HG03521 (cell line): Measurements from ENCODE around the gene HAPLN1.

Experiments used
- ATAC-seq: cut with Tn5 transposase; IDR thresholded peaks from one replicate; pipeline ENCODE4 v1.9.1; 2021; ENCODE audit warnings: mild to moderate bottlenecking, moderate library complexity; ENCODE audit not compliant: unreplicated experiment

HAPLN1 gene

DNA sequence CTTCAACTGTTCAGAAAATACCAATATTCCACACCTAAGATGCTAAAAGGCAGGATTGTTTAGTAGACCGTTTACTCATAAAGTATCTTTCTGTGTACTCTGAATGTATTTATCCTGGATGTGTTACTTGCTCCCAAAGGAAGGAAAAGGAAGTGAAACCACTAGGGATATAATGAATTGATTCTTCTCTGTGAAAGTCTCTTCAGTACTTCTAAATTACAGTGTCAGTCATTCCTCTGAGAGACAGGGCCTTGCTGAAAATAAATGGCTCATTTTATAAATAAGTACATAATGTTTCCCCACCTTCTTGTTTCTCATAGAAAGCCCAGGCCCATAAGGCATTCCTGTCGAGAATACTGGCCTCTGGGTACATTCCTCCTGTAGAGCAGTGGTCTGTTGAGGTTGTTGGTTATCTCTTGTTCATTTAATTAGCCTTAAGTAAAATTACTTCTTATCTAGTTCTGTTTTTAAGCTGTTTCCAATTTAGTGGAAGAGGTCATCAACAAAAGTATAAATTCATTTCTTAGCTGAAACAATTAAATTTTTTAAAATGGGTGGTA lies 1.6 kb downstream of the HAPLN1 start:
- ATAC-seq: no peak

DNA sequence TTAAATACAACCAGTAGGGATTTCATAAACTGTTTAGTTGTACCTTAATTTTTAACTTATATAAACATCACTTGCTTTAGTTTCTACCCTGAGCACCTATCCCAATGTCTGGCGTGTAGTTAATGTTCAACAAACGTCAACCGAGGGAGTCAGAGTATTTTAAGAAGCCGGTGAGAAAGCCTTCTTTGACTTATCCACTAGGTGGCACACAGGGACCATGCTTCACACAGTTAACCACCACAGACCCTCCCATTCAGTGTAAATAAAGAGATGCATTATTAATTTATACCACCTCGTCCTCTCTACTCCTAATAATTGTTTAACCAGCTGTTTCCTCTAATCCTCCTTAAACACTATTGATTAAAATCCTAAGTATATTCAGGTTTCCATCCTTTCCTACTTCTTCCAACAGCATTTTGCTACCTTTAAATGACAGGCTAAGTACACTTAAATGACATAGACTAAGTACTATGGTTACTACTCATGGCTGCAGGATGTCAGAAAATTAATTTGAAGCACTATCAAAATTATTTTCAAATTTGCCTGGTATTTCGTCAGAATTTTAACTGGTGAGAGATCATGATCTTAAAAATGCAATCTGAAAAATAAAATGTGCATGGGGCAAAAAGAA lies 2.3 kb downstream of the HAPLN1 start:
- peak; percentile 72 for ATAC-seq

DNA sequence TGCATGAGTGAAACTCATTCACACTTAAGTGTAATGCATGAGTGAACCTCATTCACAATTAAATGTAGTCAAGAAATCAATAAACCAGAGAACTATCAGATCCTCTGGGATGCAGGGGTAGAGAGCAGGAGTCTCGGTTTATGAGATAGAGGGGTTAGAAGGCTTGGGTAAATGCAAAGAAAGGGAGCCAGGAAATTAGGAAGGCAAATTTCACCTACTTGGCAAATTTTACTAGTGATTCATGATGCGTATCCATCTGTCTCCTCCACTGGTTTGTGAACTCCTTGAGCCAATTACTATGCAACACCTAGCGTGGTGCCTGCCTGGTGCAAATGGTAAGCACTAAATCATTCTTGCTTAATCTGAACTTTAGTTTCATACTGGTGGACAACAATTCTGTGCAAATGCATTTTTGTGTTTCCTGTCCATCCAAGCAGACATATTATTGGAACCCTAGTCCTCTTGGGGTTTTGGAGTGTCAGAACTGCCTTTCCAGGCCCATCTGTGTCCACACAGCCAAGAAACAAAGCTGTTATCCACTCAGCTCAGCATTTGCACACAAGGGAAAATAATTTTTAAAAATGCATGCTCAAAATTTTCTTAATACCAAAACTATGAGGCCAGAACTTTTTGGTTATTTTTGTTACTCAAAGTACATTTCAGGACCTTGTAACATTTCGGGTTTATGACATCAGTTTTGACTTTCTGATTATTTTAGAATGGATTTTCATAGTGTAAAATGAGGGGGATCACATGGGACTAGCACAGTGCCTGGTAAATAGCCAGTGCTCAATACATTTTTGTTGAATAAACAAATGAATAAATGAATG lies 5.2 kb downstream of the HAPLN1 start:
- ATAC-seq: no peak

DNA sequence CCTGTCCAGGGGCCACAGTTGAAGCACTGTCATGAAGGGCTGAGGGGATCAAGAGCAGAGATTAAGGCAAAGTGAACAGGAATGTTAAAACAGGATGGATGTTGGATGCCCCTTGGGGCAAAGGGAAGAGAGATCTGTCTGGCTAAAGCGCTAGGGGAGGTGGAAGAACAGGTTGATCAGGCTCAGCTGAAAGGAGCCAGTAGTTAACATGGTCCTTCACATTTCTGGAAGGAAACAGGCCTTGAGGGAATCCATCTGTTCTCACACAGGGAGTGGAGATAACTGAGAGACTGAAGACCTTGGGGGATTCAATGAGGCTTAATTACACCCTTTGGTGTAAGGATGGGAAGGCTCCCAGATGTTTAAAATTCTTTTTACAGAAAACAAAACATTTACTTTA lies 5.8 kb downstream of the HAPLN1 start:
- ATAC-seq: no peak

DNA sequence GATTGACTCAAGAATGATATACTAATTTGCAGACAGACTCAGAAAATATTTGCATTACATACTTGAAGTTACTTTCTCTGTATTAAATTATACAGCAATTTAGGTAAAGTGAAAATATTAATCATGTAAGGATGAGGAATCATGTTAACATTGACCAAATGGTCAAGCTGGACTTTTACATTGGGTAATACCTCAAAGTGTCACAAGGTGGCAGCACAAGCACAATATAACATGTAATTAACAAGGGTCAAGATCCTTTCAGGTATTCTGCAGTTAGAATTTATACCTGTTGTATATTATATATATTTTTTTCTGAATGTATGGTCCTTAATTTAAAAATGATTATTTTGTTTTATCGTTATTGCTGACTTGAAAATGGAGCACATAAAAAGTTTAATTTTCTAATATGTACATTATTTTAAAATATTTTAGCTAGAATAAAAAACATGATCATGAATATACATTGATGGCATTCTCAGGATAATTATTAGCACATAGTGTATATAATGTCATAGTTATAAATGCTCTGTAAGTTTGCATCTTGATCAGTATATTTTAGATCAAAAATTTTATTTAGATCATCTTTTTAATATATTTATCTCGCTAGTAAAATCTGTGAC lies 8.6 kb downstream of the HAPLN1 start:
- ATAC-seq: no peak

DNA sequence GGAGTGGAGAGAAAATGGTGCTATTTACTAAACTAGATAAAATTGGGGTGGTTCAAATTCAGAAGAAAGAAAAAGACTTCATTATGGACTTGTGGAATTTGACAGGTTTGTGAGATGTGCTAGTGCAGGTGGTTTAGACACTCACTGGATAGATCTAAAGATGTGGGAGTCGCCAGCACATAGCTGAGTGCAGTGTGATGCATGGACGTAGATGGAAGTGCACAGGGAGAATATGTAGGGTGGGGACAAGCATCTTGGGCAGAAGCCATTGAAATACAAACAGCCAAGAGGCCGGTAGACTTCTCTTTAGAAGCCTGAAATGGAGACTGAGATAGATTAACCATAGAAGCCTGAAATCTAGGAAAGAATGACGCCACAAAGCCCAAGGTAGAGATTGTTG lies 10.7 kb downstream of the HAPLN1 start:
- no peak for ATAC-seq

DNA sequence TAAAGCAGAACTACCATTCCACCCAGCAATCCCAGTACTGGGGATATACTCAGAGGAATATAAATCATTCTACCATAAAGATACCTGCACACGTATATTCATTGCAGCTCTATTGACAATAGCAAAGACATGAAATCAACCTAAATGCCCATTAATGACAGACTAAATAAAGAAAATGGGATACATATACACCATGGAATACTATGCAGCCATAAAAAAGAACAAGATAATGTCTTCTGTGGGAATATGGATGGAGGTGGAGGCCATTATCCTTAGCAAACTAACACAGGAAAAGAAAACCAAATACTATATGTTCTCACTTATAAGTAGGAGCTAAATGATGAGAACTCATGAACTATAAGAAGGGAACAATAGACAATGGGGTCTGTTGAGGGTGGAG lies 12.5 kb downstream of the HAPLN1 start:
- no peak for ATAC-seq

DNA sequence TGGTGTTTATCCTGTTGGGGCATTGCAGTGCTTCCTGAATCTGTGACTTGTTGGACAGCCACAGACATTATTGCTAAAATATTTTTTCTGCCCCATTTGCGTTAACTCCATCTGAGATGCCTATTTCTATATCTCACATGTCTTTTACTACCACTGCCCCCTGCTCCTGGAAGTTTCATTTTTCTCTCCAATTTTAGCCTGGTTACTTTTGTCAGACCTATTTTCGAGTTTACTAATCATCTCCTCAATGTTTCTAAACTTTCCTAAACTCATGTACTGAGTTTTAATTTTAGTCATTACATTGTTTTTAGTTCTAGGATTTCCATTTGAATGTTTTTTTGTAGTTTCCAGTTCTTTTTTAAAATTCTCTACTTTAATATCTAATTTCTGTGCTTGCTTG lies 17.6 kb downstream of the HAPLN1 start:
- no peak for ATAC-seq

DNA sequence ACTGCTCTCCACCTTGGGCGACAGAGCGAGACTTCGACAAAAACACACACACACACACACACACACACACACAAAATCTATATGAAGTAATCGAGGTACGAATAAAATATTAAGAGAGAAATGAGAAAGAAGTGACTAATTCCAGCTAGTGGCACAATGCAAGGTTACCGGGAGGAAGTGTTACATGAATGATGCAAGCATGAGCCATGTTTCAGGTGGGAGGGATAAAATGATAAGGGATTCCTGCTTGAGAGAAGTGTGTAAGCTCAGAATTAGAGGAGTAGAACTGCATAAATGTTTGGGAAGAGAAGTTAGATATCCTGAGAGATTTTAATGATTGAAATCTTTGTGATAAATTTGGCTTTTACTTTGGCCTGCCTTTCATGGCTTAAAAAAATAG lies 18.8 kb downstream of the HAPLN1 start:
- no peak for ATAC-seq

DNA sequence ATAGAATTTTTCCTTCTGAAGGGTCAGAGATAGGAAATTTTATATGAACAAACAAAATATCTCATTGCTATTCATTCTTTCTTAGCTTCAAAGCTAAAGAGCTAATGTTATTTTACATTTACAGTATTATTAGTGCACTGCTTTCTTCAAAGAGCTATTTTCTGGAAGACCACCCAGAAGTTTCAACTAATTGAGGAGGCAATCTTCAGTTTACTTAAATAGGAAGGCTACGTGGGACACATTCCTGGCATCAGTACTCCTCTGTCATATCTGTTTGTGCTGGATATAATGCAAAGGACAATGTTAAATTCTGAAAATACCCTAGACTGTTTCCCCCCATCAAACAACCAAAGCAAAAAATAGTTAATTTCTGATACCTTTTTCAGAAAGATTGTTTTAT lies 30.8 kb downstream of the HAPLN1 start:
- no peak for ATAC-seq

DNA sequence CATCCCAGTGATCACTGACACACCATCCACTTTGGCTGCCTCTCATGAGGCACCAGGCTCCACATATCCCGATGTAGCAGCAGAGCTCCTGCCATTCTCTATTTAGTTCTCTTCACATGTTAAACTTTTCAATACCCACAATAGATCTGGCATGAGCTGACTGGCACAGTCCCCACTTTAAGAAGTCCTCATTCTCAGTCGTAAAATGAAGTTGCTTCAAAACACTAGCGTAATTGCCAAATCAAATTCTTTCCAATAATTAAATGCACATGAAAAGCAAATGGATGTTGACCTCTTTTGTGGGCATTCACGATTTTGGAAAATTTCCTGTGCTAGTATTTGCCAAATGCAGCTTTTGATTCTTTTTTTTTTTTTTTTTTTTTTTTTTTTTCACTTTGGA lies 32.4 kb downstream of the HAPLN1 start:
- no peak for ATAC-seq

DNA sequence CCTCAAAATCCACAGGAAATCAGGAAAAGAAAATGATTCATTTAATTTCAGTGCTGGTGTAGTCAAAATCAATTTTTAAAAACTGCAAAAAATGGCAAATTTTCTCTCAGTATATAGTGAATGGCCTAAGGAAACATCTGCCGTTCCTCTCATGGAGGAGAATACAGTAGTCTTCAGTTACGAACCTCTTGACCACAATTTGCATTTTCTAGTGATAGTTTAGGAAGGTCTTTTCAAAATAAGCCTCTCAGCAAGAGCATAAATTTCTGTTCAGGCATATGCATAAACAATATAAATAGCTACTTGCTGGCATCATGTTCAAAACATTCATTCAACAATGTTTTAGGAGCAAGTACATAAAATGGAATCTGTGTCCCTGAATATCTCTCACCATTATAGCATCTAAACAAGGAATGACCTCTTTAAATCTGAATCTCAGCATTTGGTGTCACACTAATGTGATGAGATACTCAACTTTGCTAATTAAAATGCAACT lies 33.5 kb downstream of the HAPLN1 start:
- no peak for ATAC-seq

DNA sequence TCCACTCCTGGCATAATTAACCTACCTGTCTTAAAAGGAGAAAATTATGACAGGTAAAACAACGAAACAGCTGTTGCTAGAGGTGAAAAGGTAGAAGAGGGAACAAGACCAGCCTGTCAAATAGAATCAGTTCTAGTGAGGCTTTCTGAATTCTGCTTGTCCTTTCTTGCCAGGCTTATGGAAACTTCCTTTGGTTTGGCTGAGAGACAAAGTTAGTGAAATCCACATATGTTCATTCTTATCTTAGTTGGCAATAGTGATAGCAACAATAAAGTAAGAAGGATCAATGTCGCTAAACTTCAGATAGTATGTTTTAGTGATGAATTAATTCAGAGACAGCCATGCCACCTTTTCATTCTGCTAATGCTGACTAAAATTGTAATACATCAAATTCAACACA lies 34.4 kb downstream of the HAPLN1 start:
- ATAC-seq: no peak

DNA sequence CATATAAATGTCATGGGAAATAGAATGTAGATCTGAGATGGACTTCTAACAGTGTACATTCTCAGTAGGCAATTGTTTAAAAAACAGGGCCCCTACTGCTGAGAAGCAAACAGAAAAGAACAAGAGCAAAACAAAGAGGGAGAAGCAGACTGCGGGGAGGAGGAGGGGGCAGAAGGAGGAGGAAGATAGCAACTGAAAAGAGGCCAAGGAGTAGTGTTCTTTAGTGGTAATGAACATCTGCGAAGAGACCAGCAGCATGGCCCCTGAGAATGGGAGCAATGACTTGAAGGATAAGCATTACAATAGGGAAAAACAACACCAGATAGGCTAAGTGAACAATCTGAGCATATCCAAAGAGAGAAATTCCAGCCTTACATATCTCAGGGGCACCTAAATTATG lies 36.8 kb downstream of the HAPLN1 start:
- no peak for ATAC-seq

DNA sequence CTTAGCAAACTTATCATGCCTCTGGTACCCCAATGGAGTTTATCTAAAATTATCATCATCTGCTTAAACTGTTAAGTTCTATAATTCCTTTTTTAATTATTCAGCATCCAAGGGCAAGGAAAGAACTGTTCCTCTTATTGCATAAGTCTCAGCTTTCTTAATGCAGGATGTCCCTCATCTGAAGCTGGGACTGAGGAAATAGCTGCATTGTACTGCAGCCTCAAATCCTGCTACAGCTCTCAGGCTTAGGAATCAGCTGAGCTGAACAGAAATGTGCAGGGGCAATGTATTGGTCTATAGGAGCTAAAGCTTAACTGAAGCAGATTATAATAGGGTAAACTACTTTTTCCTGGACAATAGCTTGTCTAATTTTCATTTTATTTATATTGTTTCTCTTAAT lies 48.0 kb downstream of the HAPLN1 start:
- ATAC-seq: no peak

DNA sequence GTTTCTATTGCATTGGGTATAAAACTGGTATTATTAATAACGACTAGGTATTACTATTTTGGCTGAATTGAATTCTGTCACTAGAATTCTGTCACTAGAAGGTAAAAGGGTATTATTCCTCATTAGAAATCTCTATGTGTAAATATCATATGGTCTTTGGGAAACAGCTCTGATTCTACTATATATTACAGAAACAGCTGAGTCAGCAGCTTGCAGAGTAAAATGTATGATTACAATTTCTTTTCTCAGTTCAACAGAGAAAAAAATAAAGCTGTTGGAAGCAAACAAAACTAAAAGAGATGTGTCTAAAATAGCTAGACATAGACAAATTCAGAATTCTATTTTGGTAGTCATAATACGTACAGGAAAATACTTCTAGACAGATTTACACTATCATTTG lies 48.5 kb downstream of the HAPLN1 start:
- ATAC-seq: no peak

DNA sequence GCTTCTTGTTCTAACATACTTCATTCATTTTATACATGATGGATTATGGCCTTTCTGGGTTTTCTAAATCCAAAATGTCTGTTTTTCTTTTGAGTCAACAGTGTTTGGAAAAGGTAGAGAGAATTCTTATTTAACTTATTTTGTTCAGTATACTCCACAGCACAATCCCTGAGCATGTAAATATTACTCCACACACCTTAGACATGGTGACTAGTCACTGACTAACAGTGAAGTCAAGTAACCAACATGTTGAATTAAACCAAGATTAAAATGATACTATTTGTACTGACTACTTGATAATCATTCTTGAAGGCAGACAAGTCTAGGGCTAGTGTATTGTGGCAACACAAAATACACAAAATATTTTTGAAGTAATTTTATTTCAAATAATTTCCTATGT lies 55.0 kb downstream of the HAPLN1 start:
- ATAC-seq: no peak

DNA sequence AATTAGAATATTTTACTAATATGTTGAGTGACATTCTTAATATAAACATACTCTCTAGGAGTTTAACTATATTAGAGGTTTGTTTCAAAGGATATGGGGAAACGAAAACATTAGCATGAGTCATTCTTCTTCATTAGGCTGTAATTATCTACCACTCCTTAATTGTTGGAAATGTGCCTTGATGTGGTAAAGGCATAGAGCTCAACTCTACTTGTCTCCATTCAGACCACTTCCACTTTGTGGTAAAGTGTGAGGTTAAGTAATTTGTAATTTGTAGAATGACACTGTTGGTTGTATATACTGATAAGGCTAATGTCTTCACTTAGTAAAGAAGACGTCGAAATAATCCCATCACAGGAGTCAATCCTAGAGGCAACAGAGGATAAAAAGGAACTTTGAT lies 58.1 kb downstream of the HAPLN1 start:
- no peak for ATAC-seq

DNA sequence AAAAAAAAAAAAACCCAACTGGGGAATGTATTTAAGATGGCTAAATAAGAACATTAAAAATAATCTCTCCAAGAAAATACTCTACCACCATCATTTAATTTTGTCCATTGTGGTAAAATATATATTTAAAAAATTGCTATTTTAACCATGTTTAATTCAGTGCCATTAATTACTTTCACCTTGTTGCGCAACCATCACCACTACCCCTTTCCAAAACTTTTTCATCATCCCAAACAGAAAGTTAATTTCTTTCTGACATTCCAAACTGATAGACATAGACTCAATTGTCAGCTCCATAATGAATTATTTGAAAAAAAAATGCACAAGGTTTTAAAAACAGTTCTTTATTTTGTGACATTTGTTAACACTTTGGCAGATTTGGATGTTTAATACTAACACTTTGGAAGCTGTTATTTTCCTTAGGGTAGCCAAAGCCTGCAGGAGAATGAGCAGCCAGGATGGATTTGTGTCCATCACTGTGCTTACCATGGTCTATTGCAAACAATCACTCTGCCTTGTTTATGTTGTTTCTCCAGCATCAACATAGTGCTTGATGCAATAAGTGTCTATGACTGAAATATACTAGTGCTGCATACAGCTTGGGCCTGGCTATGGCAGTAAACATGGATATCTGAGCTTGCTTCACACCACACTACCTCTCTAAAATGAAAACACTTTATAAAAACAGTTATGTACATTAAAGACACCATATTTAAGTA lies 62.7 kb downstream of the HAPLN1 start:
- no peak for ATAC-seq

DNA sequence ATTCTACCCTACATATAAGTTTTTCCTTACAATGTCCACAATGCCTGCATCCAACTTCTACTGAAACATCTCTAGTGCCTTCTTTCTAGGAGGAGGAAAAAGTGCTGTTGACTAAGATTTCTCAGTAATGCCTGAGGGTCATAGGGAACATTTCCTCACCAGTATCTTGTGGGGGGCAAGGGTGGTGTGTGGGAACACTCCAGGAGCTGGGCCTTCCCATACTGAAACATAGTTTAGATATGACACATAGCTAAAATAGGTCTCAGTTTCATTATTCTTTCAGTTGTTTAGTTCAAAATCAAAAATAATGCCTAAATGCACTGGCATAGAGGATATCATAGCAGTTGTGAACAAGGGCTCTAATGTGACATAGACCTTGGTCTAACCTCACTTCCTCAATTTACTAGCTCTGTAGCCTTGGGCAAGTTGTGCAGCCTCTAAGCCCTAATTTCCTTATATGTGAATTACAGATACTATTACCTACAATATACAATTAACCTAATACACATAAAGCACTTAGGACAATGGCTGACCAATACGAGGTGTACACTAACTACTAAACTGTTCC lies 66.1 kb downstream of the HAPLN1 start:
- no peak for ATAC-seq

DNA sequence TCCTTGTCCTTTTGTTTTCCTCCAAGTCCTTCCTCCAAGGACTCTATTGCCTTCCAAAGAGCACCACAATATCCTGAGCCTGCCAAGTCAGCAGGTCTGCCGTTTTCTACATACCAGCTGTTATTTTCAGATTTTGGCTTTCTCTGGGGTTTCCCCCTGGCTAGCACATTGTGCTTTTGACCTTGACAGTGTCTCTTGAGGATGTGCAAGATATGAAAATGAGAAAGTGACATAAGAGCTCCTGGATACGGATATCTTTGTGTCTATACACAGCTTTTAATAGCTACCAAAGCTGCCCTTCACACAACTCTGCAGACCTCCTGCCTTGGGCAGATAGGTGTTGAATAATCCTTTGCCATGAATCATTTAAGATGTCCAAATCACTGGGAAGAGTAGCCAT lies 67.0 kb downstream of the HAPLN1 start:
- no peak for ATAC-seq
